SU-DHL-6 (cell line): ENCODE data around the gene ZMYND8.

Source experiments
- H2AFZ ChIP-seq: fragments of 200-600 bp; sonication (generic); 2 replicates; pipeline ENCODE4 v1.6.1; 2014; ENCODE audit warnings: low read depth, mild to moderate bottlenecking, moderate library complexity, mixed read lengths, antibody characterized with exemption, low read length; ENCODE audit not compliant: severe bottlenecking
- H3F3A ChIP-seq: fragments of 200-600 bp; shearing (Covaris generic); 2 replicates; pipeline ENCODE4 v1.6.0; 2016; ENCODE audit warnings: antibody characterized with exemption, mild to moderate bottlenecking; ENCODE audit not compliant: insufficient read depth
- H3K27ac ChIP-seq: fragments of 200-600 bp; sonication (generic); 2 replicates; pipeline ENCODE4 v1.5.1; 2016; ENCODE audit warnings: low read depth, mild to moderate bottlenecking, low read length, moderate library complexity, mixed read lengths
- H3K27me3 ChIP-seq: fragments of 200-600 bp; sonication (generic), shearing (Covaris generic); 2 replicates; pipeline ENCODE4 v1.6.0; 2014; ENCODE audit warnings: mild to moderate bottlenecking, low read length
- H3K36me3 ChIP-seq: fragments of 200-600 bp; sonication (generic); 2 replicates; pipeline ENCODE4 v1.6.1; 2014; ENCODE audit warnings: mild to moderate bottlenecking, low read length, mixed read lengths
- H3K4me2 ChIP-seq: fragments of 300-600, 200-600 bp; shearing (Covaris generic), sonication (generic); 2 replicates; pipeline ENCODE4 v1.6.0; 2014; ENCODE audit warnings: low read length, low read depth, mild to moderate bottlenecking; ENCODE audit not compliant: poor library complexity, severe bottlenecking
- H3K4me3 ChIP-seq: fragments of 200-600 bp; sonication (generic); 2 replicates; pipeline ENCODE4 v1.5.1; 2014; ENCODE audit warnings: antibody characterized with exemption, low read length, mild to moderate bottlenecking, mixed read lengths; ENCODE audit not compliant: insufficient read depth, poor library complexity, severe bottlenecking
- H3K79me2 ChIP-seq: fragments of 200-600 bp; sonication (generic); 2 replicates; pipeline ENCODE4 v1.6.1; 2014; ENCODE audit warnings: mild to moderate bottlenecking, low read length, moderate library complexity; ENCODE audit not compliant: insufficient read depth
- H3K9ac ChIP-seq: fragments of 200-600 bp; sonication (generic); 2 replicates; pipeline ENCODE4 v1.7.0; 2014; ENCODE audit warnings: mild to moderate bottlenecking, low read length
- H3K9me2 ChIP-seq: fragments of 200-600 bp; sonication (generic); replicated peaks from 2 replicates; pipeline ENCODE4 v1.6.1; 2014; ENCODE audit warnings: low read length; ENCODE audit not compliant: insufficient read depth
- H3K9me3 ChIP-seq: fragments of 200-600 bp; sonication (generic); 2 replicates; pipeline ENCODE4 v1.6.1; 2014; ENCODE audit warnings: low read length, mixed read lengths; ENCODE audit not compliant: insufficient read depth
- H4K20me1 ChIP-seq: fragments of 200-600 bp; sonication (generic); 2 replicates; pipeline ENCODE4 v1.6.1; 2014; ENCODE audit warnings: low read depth, mild to moderate bottlenecking, antibody characterized with exemption, low read length, moderate library complexity, mixed read lengths
- EZH2phosphoT487 ChIP-seq: fragments of 200-600 bp; sonication (generic), shearing (Covaris generic); conservative IDR thresholded peaks from 2 replicates; pipeline ENCODE4 v1.6.1; 2018; ENCODE audit warnings: mild to moderate bottlenecking, antibody characterized with exemption, low read length, moderate library complexity, mixed read lengths
- TF ChIP-seq, protein P1 (sequence below): fragments of 200-600 bp; sonication (generic); IDR thresholded peaks from one replicate; pipeline ENCODE4 v1.5.1; 2017; ENCODE audit warnings: antibody characterized with exemption, mild to moderate bottlenecking, low read length, moderate library complexity; ENCODE audit not compliant: insufficient read depth, poor library complexity, severe bottlenecking

Gene ZMYND8

DNA sequence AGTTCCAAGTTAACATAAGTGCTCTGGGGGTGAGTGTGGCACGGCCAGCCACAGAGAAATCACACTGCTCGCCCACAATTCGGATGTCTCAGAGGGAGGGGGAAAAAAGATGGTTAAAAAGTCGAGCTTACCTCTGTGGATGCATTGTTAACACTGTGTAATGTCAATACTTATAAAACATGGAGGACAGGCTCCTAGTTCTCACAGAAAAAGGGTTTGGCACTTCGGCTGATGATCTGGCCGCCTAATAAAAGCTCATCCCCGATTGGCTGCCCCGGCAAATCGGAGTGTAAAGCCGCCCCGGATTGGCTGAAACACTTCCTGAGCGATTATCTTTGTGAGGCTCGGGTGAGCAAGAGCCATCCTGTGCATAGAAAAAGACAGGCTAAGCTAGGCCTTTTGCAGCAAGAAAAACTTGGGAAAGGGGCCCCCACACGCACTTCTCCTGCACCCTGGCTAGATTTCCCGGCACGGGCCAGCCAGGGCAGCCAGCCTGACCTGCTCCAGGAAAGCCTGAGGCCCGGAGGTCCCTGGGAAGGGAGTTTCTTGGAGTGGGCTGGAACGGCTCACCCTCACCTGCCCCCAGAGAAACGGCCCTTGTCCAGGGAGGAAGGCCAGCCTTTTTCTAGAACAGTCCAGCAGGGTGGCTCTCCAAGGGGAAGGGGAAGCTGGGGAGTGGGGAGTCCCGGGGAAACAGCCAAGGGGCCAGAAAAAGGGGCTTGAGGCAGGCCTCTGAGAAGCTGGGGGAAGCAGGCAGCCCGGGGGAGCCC is at the start of gene ZMYND8:
ZMYND8 (minus strand) TSS at position 174 of the 770 bp plus-strand sequence; CDS start at position 145, 29 bp downstream.
- Histone ChIP-seq H3K27ac (peak within 1 kb of the TSS; percentile 93), H3K9me3 (no peaks in the 10 kb centered on the region), H3K9ac (peak within 1 kb of the TSS; percentile 82), H2AFZ (peak within 1 kb of the TSS; percentile 60), H3K9me2 (no peaks in the 10 kb centered on the region), H3K36me3 (no peaks in the 10 kb centered on the region), H3K79me2 (peaks cover 48% of the 10 kb centered on the region), H3K4me2 (peak within 1 kb of the TSS; percentile 98), H4K20me1 (no peaks in the 10 kb centered on the region), H3K27me3 (no peaks in the 10 kb centered on the region), H3K4me3 (peak within 1 kb of the TSS; percentile 61), H3F3A (peaks cover 47% of the 10 kb centered on the region)
- TF ChIP-seq, protein P1, sequence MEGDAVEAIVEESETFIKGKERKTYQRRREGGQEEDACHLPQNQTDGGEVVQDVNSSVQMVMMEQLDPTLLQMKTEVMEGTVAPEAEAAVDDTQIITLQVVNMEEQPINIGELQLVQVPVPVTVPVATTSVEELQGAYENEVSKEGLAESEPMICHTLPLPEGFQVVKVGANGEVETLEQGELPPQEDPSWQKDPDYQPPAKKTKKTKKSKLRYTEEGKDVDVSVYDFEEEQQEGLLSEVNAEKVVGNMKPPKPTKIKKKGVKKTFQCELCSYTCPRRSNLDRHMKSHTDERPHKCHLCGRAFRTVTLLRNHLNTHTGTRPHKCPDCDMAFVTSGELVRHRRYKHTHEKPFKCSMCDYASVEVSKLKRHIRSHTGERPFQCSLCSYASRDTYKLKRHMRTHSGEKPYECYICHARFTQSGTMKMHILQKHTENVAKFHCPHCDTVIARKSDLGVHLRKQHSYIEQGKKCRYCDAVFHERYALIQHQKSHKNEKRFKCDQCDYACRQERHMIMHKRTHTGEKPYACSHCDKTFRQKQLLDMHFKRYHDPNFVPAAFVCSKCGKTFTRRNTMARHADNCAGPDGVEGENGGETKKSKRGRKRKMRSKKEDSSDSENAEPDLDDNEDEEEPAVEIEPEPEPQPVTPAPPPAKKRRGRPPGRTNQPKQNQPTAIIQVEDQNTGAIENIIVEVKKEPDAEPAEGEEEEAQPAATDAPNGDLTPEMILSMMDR = no peak
- no peak for TF ChIP-seq EZH2phosphoT487

DNA sequence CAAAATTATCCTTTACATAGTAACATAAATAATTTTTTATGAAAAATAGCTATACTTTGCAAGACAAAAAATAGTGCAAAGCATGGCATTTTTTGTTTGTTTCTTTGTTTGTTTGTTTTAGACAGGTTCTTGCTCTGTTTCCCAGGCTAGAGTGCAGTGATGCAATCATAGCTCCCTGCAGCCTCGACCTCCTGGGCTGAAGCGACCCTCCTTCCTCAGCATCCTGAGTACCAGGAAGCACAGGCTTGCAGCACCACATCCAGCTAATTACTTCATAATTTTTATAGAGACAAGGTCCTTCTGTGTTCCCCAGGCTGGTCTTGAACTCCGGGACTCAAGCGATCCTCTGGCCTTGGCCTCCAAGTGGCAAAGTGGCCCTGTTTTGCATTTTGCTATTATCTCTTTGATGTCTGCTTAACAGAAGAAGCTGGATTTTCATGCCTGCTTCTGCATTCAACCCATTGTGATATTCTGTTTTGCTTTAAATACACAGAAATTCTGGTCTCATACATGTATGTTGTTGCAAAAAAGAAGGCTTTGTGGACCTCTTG is 49.4 kb upstream of the ZMYND8 start:
- Histone ChIP-seq H3K9me3 (no peaks in the 10 kb centered on the region), H3K27ac (peak overlapping the region; percentile 99), H3K36me3 (peaks cover 8% of the 10 kb centered on the region), H3K4me2 (peak overlapping the region; percentile 87), H3K79me2 (peaks cover 93% of the 10 kb centered on the region), H3K9ac (peak overlapping the region; percentile 28), H3F3A (peaks cover 56% of the 10 kb centered on the region), H3K27me3 (no peaks in the 10 kb centered on the region), H3K4me3 (peak overlapping the region; percentile 31), H4K20me1 (no peaks in the 10 kb centered on the region), H2AFZ (no peak overlapping the region), H3K9me2 (no peaks in the 10 kb centered on the region)
- no peak for TF ChIP-seq EZH2phosphoT487
- TF ChIP-seq, protein P1 = no peak

DNA sequence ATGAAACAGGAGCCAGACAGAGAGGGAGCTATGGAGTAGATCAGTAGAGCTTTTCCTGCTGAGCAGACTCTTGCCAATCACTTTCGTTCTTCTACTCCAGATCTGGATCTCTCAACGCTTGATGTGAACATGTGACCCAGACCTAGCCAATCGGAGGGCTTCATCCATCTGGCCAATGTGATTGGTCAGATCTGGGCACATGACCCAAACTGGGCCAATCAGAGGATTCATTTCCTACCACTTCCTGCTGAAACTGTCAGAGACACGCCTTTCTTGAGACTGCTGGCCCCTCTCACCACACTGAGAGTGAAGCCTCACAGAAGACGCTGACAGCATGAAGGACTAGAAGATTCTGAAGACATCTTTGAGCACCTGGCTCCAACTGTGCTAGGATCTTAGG is 44.2 kb upstream of the ZMYND8 start:
- Histone ChIP-seq H3F3A (peaks cover 44% of the 10 kb centered on the region), H3K27ac (0 out of 2 replicates have a peak overlapping the region, but pooled peaks have one; percentile 7), H3K9ac (no peak overlapping the region), H3K27me3 (no peaks in the 10 kb centered on the region), H4K20me1 (no peaks in the 10 kb centered on the region), H2AFZ (no peak overlapping the region), H3K36me3 (peaks cover 23% of the 10 kb centered on the region; the same call in 1 of the 2 replicates), H3K9me2 (no peaks in the 10 kb centered on the region), H3K4me3 (no peak overlapping the region), H3K79me2 (peaks cover 44% of the 10 kb centered on the region), H3K9me3 (no peaks in the 10 kb centered on the region), H3K4me2 (no peak overlapping the region)
- TF ChIP-seq, protein P1 = no peak
- no peak for TF ChIP-seq EZH2phosphoT487
